CD14-positive monocyte (primary cell): ENCODE data around the gene TTLL13. TPM values are rescaled to one million over a fixed set of nuclear protein-coding genes. Genes with fewer than 3 reads are reported as not detected.

Source experiments
- DNase-seq, 3 donors: peaks; one replicate each; pipeline ENCODE4 v3.0.0-alpha.2; 2011 to 2022
- H2AFZ ChIP-seq: 2 replicates; pipeline ENCODE4 v1.6.0; 2012; ENCODE audit warnings: mild to moderate bottlenecking, low read depth, low read length, inconsistent platforms; ENCODE audit not compliant: insufficient read depth, poor library complexity, severe bottlenecking
- H3K27ac ChIP-seq, 2 donors: 1 replicate in 1 of 2; 2 replicates in 1 of 2; pipeline ENCODE4 v1.5.1; 2012 to 2013; ENCODE audit warnings: low read length in 2 of 2, control low read depth in 1 of 2, inconsistent platforms in 1 of 2, low read depth in 1 of 2, mild to moderate bottlenecking in 1 of 2
- H3K27me3 ChIP-seq, 2 donors: one replicate each; pipeline versions ENCODE4 v1.6.0 to v1.6.1; 2011 to 2013; ENCODE audit warnings: low read length in 2 of 2; ENCODE audit not compliant: control insufficient read depth in 2 of 2, insufficient read depth in 2 of 2
- H3K36me3 ChIP-seq, 2 donors: replicated peaks in 1 of 2; 1 replicate in 1 of 2; 2 replicates in 1 of 2; pipeline versions ENCODE4 v1.5.1 to v1.6.1; 2012 to 2013; ENCODE audit warnings: low read length in 2 of 2, control low read depth in 1 of 2, inconsistent platforms in 1 of 2, mild to moderate bottlenecking in 1 of 2; ENCODE audit not compliant: insufficient read depth in 2 of 2, control insufficient read depth in 1 of 2
- H3K4me1 ChIP-seq, 2 donors: 1 replicate in 1 of 2; 2 replicates in 1 of 2; pipeline versions ENCODE4 v1.5.1 to v1.6.1; 2012 to 2013; ENCODE audit warnings: low read length in 2 of 2, control low read depth in 1 of 2, inconsistent platforms in 1 of 2, mild to moderate bottlenecking in 1 of 2, moderate library complexity in 1 of 2; ENCODE audit not compliant: insufficient read depth in 2 of 2, control insufficient read depth in 1 of 2
- H3K4me2 ChIP-seq: replicated peaks from 2 replicates; pipeline ENCODE3; 2012; ENCODE audit warnings: low read length, moderate library complexity, mild to moderate bottlenecking; ENCODE audit not compliant: poor library complexity, severe bottlenecking; ENCODE audit errors: extremely low read depth
- H3K4me3 ChIP-seq, 3 experiments: fragments of 200-600 bp in 1 of 3; sonication (generic) in 1 of 3; replicated peaks in 1 of 3; 1 replicate in 2 of 3; 2 replicates in 1 of 3; pipeline ENCODE4 v1.5.1; 2011 to 2013; ENCODE audit warnings: low read length in 3 of 3, mild to moderate bottlenecking in 3 of 3, control low read depth in 2 of 3, low read depth in 2 of 3, inconsistent platforms in 1 of 3, moderate library complexity in 1 of 3
- H3K79me2 ChIP-seq: 2 replicates; pipeline ENCODE4 v1.6.0; 2012; ENCODE audit warnings: mild to moderate bottlenecking, control low read depth, inconsistent platforms, low read length, moderate library complexity; ENCODE audit not compliant: insufficient read depth
- H3K9ac ChIP-seq: 2 replicates; pipeline ENCODE4 v1.6.0; 2017; ENCODE audit warnings: low read length, mild to moderate bottlenecking; ENCODE audit not compliant: insufficient read depth, poor library complexity, severe bottlenecking
- H3K9me3 ChIP-seq, 2 donors: replicated peaks in 1 of 2; 1 replicate in 1 of 2; 2 replicates in 1 of 2; pipeline versions ENCODE4 v1.5.1 to v1.6.1; 2012 to 2013; ENCODE audit warnings: low read length in 2 of 2, control low read depth in 1 of 2; ENCODE audit not compliant: control insufficient read depth in 1 of 2, insufficient read depth in 1 of 2
- H4K20me1 ChIP-seq: 2 replicates; pipeline ENCODE4 v1.6.0; 2012; ENCODE audit warnings: mild to moderate bottlenecking, low read length, control low read depth, moderate library complexity; ENCODE audit not compliant: insufficient read depth
- H3K27ac Mint-ChIP-seq, 7 donors: one replicate each; pipeline ENCODE4 v1.8.0; 2020; ENCODE audit warnings: mild to moderate bottlenecking in 7 of 7, mixed read lengths in 7 of 7, moderate library complexity in 6 of 7, inconsistent platforms in 2 of 7
- H3K27me3 Mint-ChIP-seq, 3 donors: one replicate each; pipeline ENCODE4 v1.8.0; 2021 to 2022; ENCODE audit warnings: low read depth in 3 of 3, mild to moderate bottlenecking in 3 of 3, mixed read lengths in 3 of 3, moderate library complexity in 3 of 3, inconsistent platforms in 1 of 3
- H3K36me3 Mint-ChIP-seq, 2 donors: one replicate each; pipeline ENCODE4 v1.8.0; 2020; ENCODE audit warnings: mixed read lengths in 2 of 2, inconsistent platforms in 1 of 2, mild to moderate bottlenecking in 1 of 2
- H3K4me1 Mint-ChIP-seq: one replicate; pipeline ENCODE4 v1.8.0; 2020; ENCODE audit warnings: mild to moderate bottlenecking, mixed read lengths
- H3K4me3 Mint-ChIP-seq, 2 donors: one replicate each; pipeline ENCODE4 v1.8.0; 2020; ENCODE audit warnings: mild to moderate bottlenecking in 2 of 2, mixed read lengths in 2 of 2, moderate library complexity in 1 of 2
- H3K9me3 Mint-ChIP-seq, 7 donors: one replicate each; pipeline ENCODE4 v1.8.0; 2020 to 2022; ENCODE audit warnings: mixed read lengths in 7 of 7, mild to moderate bottlenecking in 6 of 7, moderate library complexity in 6 of 7, inconsistent platforms in 2 of 7
- CTCF ChIP-seq: fragments of 200-600 bp; IDR thresholded peaks from one replicate; pipeline ENCODE4 v1.8.0; 2022; ENCODE audit warnings: antibody characterized with exemption, mild to moderate bottlenecking
- WGBS: methylation state at CpG from one replicate; pipeline ENCODE4 v1.1.5; 2013; ENCODE audit warnings: missing lambda C conversion rate; ENCODE audit not compliant: insufficient coverage; 5-methylcytosine and 5-hydroxymethylcytosine counted together
- intact Hi-C, 2 donors: fragments of 100-400 bp; cut with micrococcal nuclease; formaldehyde crosslinking; loops; one replicate each; pipeline versions ENCODE4 v1.15.0 to v1.15.1; 2023
- polyA plus RNA-seq, 3 donors: library from polyadenylated mRNA; depleted of rRNA in 1 of 3; unstranded in 2 of 3; stranded (reverse) in 1 of 3; fragments of 300-500 nt in 2 of 3; fragments of >200 nt in 1 of 3; fragmentation: Illumina TruSeq in 2 of 3; gene quantifications; 1 replicate in 2 of 3; 2 replicates in 1 of 3; pipeline ENCODE4 v1.2.3, GENCODE V29; 2012 to 2021
- small RNA-seq: library from RNA; depleted of rRNA; stranded (forward); fragments of <200 nt; gene quantifications from one replicate; pipeline ENCODE3, GENCODE V24; 2012; ENCODE audit warnings: low read depth; ENCODE audit not compliant: insufficient read length

The TTLL13 gene
- polyA plus RNA-seq, 3 donors: 0.08 to 0.13 TPM; not detected in 1

- no peaks in the 10 kb centered on the region for H3K9me3 Mint-ChIP-seq
- Histone ChIP-seq H2AFZ (no peak overlapping the region), H3K9ac (no peak overlapping the region), H3K36me3 (no peaks in the 10 kb centered on the region), H3K79me2 (no peaks in the 10 kb centered on the region), H4K20me1 (no peaks in the 10 kb centered on the region), H3K4me3 (no peak overlapping the region), H3K9me3 (no peaks in the 10 kb centered on the region), H3K27ac (no peak overlapping the region), H3K4me2 (no peak overlapping the region), H3K27me3 (no peaks in the 10 kb centered on the region), H3K4me1 (peaks cover 21 to 27% of the 10 kb centered on the region in 2 donors)
- intact Hi-C loops: no loop called here
- no peak for TF ChIP-seq CTCF
- H3K27me3 Mint-ChIP-seq: peaks cover 0 to 3% (median 2%) of the 10 kb centered on the region in 3 donors
- no peak for DNase-seq
- H3K36me3 Mint-ChIP-seq: no peaks in the 10 kb centered on the region
- H3K27ac Mint-ChIP-seq: no peak overlapping the region
- no peak overlapping the region for H3K4me3 Mint-ChIP-seq
- peaks cover 27% of the 10 kb centered on the region for H3K4me1 Mint-ChIP-seq
- 100% methylated on average over 1 of the region's 2 CpGs for WGBS
Measured at GRCh38 chr15:90307661-90308060, 58.3 kb downstream of the TTLL13 start.

GRCh38 chr15:90309020-90309419, 59.7 kb downstream of the TTLL13 start:
- 100% methylated on average over 4 of the region's 4 CpGs for WGBS

More at GRCh38 chr15:90309020-90309419, 59.7 kb downstream of the TTLL13 start:
- H4K20me1 ChIP-seq: no peaks in the 10 kb centered on the region
- H3K27me3 ChIP-seq: no peaks in the 10 kb centered on the region
- no peaks in the 10 kb centered on the region for H3K9me3 ChIP-seq
- H3K36me3 ChIP-seq: no peaks in the 10 kb centered on the region
- H3K36me3 Mint-ChIP-seq: no peaks in the 10 kb centered on the region
- H3K9me3 Mint-ChIP-seq: no peaks in the 10 kb centered on the region
- no peak overlapping the region for H3K27ac Mint-ChIP-seq
- H3K4me3 Mint-ChIP-seq: no peak overlapping the region
- peaks cover 0 to 4% (median 3%) of the 10 kb centered on the region in 3 donors for H3K27me3 Mint-ChIP-seq
- no peak for DNase-seq
- no peak overlapping the region for H3K27ac ChIP-seq
- no peak overlapping the region for H3K4me2 ChIP-seq
- no peak overlapping the region for H3K9ac ChIP-seq
- peaks cover 21 to 27% of the 10 kb centered on the region in 2 donors for H3K4me1 ChIP-seq
- no peak overlapping the region for H2AFZ ChIP-seq
- no peaks in the 10 kb centered on the region for H3K79me2 ChIP-seq
- intact Hi-C loops: no loop called here
- no peak overlapping the region for H3K4me3 ChIP-seq
- no peak for TF ChIP-seq CTCF
- peaks cover 27% of the 10 kb centered on the region for H3K4me1 Mint-ChIP-seq

Small RNA genes lying within 50 kb of the gene (small RNA-seq; reads per million reads assigned to genes)
- gene AC091167.3 (not detected), gene RN7SL736P (not detected)

Other genes with a start within 250 kb of the TTLL13 start
- 10 to 100 TPM in 1 of 3 donors, 1 to 10 TPM in 2; 3.4 to 45.6 (median 4.8) TPM for gene ZNF710, start 248.2 kb upstream of the TTLL13 start, polyA plus RNA-seq
- gene IDH2, start 147.1 kb upstream of the TTLL13 start, polyA plus RNA-seq: 100 to 1,000 TPM in 1 of 3 donors, 10 to 100 TPM in 2; 40.6 to 115 (median 82.2) TPM
- 10 to 100 TPM; 13.2 to 65.0 (median 22.0) TPM for gene SEMA4B, start 48.2 kb upstream of the TTLL13 start, polyA plus RNA-seq
- gene CIB1, start 15.6 kb upstream of the TTLL13 start, polyA plus RNA-seq: 100 to 1,000 TPM in 2 of 3 donors, 10 to 100 TPM in 1; 77.5 to 197 (median 169) TPM
- 1 to 10 TPM in 1 of 3 donors, under 1 TPM in 2; 0.53 to 3.3 (median 0.91) TPM for gene GDPGP1, start 15.3 kb upstream of the TTLL13 start, polyA plus RNA-seq
- 10 to 100 TPM; 14.4 to 20.3 (median 18.9) TPM for gene NGRN, start 16.1 kb downstream of the TTLL13 start, polyA plus RNA-seq
- under 1 TPM in 2 of 3 donors, not detected in 1; 0.12 to 0.23 TPM for gene ZNF774, start 102.7 kb downstream of the TTLL13 start, polyA plus RNA-seq
- gene IQGAP1, start 138.7 kb downstream of the TTLL13 start, polyA plus RNA-seq: 100 to 1,000 TPM; 140 to 276 (median 207) TPM